ENCODE data around the gene CHKA. TPM values are rescaled to one million over a fixed set of nuclear protein-coding genes. Genes with fewer than 3 reads are reported as not detected.

The CHKA gene
- polyA plus RNA-seq, 1 of the 3 experiments (the other 2 are of a cell fraction) = 12.3 TPM

DNA sequence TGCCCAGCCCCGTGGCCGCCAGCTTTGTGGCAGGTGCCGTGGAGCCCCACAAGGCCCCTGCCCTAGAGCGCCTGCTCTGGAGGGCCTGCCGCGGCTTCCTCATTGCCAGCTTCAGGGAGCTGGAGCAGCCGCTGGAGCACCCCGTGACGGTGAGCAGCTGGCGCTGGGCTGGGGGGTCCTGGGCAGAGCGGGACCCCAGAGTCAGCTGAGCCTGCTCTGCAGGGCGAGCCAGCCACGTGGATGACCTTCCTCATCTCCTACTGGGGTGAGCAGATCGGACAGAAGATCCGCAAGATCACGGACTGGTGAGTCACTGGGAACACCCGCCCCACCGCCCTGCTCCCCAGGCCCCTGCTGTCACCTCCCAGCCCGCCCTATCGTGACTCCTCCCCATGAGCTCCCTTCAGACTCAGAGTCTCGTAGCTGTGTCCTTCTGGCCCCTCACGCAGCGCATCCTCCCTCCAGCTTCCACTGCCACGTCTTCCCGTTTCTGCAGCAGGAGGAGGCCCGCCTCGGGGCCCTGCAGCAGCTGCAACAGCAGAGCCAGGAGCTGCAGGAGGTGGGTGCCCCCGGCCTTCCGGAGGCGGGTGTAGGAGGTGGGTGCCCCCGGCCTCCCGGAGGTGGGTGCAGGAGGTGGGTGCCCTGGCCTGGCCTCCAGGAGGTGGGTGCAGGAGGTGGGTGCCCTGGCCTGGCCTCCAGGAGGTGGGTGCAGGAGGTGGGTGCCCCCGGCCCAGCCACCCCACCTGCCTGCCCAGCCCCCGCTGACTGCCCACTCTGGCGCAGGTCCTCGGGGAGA is 77.6 kb downstream of the CHKA start:
- no peaks in the 10 kb centered on the region for H3F3A ChIP-seq (replicated peaks; ENCODE audit: insufficient read depth)
- no peaks in the 10 kb centered on the region for H3K9me3 ChIP-seq
- no peaks in the 10 kb centered on the region for H3K27me3 ChIP-seq (ENCODE audit: insufficient read depth)
- no peak overlapping the region for H3K4me2 ChIP-seq
- no peaks in the 10 kb centered on the region for H4K20me1 ChIP-seq (ENCODE audit: insufficient read depth)
- no peak overlapping the region for H3K9ac ChIP-seq
- no peak overlapping the region for H2AFZ ChIP-seq (ENCODE audit: low read depth)
- DNase-seq = peak; percentile 53
- no peaks in the 10 kb centered on the region for H3K36me3 ChIP-seq (replicated peaks in 1 of 2; ENCODE audit: control insufficient read depth in 1 of 2, insufficient read depth in 2 of 2, low read length in 1 of 2)
- ChIA-PET CTCF (no interaction called here), POLR2A (no interaction called here)
- H3K27ac ChIP-seq (ENCODE audit: low read depth in 2 of 2, low read length in 1 of 2) = no peak overlapping the region
- no peaks in the 10 kb centered on the region for H3K79me2 ChIP-seq (ENCODE audit: insufficient read depth)
- H3K4me3 ChIP-seq (ENCODE audit: low read depth in 2 of 2, low read length in 1 of 2) = no peak overlapping the region
- 90% methylated on average over 18 of the region's 36 CpGs for WGBS (ENCODE audit: low lambda C conversion rate)
- TF ChIP-seq NFIC (IDR thresholded peaks at IDR 0.05; ENCODE audit: borderline replicate concordance) (no peak), NRF1 (IDR thresholded peaks at IDR 0.05; ENCODE audit: low read depth, low read length) (no peak), MAX (IDR thresholded peaks at IDR 0.05; ENCODE audit: low read depth) (no peak), RXRA (IDR thresholded peaks at IDR 0.05; ENCODE audit: borderline replicate concordance, low read depth) (no peak), SMC3 (IDR thresholded peaks at IDR 0.05; ENCODE audit: low read depth, low read length) (no peak), FOSL2 (IDR thresholded peaks at IDR 0.05; ENCODE audit: borderline replicate concordance, low read depth) (no peak)
- no peaks in the 10 kb centered on the region for H3K9me2 ChIP-seq
- peaks cover 12 to 14% of the 10 kb centered on the region in 2 experiments; a peak in 2 of 4 replicates for H3K4me1 ChIP-seq (ENCODE audit: control insufficient read depth in 1 of 2, insufficient read depth in 2 of 2, low read depth in 1 of 2, low read length in 1 of 2)

- no peak for TF ChIP-seq TCF12 (IDR thresholded peaks at IDR 0.05)
- TF ChIP-seq YY1 (IDR thresholded peaks at IDR 0.05; ENCODE audit: low read depth) = no peak
- TF ChIP-seq, protein P1, sequence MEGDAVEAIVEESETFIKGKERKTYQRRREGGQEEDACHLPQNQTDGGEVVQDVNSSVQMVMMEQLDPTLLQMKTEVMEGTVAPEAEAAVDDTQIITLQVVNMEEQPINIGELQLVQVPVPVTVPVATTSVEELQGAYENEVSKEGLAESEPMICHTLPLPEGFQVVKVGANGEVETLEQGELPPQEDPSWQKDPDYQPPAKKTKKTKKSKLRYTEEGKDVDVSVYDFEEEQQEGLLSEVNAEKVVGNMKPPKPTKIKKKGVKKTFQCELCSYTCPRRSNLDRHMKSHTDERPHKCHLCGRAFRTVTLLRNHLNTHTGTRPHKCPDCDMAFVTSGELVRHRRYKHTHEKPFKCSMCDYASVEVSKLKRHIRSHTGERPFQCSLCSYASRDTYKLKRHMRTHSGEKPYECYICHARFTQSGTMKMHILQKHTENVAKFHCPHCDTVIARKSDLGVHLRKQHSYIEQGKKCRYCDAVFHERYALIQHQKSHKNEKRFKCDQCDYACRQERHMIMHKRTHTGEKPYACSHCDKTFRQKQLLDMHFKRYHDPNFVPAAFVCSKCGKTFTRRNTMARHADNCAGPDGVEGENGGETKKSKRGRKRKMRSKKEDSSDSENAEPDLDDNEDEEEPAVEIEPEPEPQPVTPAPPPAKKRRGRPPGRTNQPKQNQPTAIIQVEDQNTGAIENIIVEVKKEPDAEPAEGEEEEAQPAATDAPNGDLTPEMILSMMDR (IDR thresholded peaks at IDR 0.05) = no peak
- no peak for TF ChIP-seq REST (IDR thresholded peaks at IDR 0.05; ENCODE audit: low read depth, low read length)
- no peak for TF ChIP-seq TAF1 (IDR thresholded peaks at IDR 0.05; ENCODE audit: borderline replicate concordance, low read depth, low read length)
- Histone ChIP-seq H3K36me3 (replicated peaks in 1 of 2; ENCODE audit: control insufficient read depth in 1 of 2, insufficient read depth in 2 of 2, low read length in 1 of 2) (no peaks in the 10 kb centered on the region), H3F3A (replicated peaks; ENCODE audit: insufficient read depth) (no peaks in the 10 kb centered on the region), H3K9me3 (no peaks in the 10 kb centered on the region), H3K79me2 (ENCODE audit: insufficient read depth) (no peaks in the 10 kb centered on the region), H3K4me3 (ENCODE audit: low read depth in 2 of 2, low read length in 1 of 2) (no peak overlapping the region), H2AFZ (ENCODE audit: low read depth) (no peak overlapping the region), H3K9ac (no peak overlapping the region), H3K9me2 (no peaks in the 10 kb centered on the region), H3K27me3 (ENCODE audit: insufficient read depth) (no peaks in the 10 kb centered on the region), H3K27ac (ENCODE audit: low read depth in 2 of 2, low read length in 1 of 2) (no peak overlapping the region), H3K4me1 (ENCODE audit: control insufficient read depth in 1 of 2, insufficient read depth in 2 of 2, low read depth in 1 of 2, low read length in 1 of 2) (peaks cover 12 to 19% of the 10 kb centered on the region in 2 experiments; a peak in 2 of 4 replicates), H3K4me2 (no peak overlapping the region), H4K20me1 (ENCODE audit: insufficient read depth) (no peaks in the 10 kb centered on the region)
- peak; percentile 43 for DNase-seq
- WGBS (ENCODE audit: low lambda C conversion rate) = 93% methylated on average over 3 of the region's 8 CpGs
- CTCF ChIA-PET = no interaction called here
- POLR2A ChIA-PET = no interaction called here
Measured at GRCh38 chr11:68043029-68043348, 78.2 kb downstream of the CHKA start.

Measured in SK-N-SH (cell line).